ENCODE data around the gene B3GALNT2.
A peak's percentile ranks its signal among the peaks of the same experiment; 100 is the strongest.

B3GALNT2 gene

DNA sequence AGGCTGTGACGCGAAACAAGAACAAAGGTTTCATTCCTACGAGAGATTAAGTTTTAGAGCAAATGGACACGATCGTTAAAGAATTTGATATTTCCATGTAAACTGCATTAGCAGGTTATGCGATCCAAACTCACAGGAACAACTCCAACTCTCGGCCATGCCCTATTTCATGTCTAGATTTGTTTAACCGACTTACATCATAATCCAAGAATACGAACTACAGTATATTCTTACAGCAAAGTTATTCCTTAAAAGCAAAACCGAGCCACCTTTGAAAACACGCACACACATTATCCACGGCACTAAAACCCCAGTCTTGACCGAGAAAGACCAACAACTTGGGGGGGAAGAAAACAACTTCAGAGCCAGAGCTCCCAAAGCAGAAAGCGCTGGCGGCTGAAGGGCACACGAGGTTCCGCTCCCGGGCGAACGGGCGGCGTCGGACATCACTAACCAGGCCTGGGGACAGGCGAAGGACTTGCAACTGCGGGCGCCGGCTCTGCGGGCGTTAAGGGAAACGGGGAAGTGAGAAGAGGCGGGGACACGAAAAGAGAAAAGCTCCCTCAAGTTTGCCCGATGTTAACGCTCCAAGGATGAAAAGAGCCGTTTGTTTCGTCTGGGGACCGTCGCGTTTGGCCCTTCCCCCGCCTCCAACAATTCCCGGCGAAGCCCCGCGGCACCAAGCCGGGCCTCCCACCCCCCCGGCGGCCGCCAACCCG is 690 bp downstream of the B3GALNT2 start (continued):
- TF ChIP-seq, protein P1, sequence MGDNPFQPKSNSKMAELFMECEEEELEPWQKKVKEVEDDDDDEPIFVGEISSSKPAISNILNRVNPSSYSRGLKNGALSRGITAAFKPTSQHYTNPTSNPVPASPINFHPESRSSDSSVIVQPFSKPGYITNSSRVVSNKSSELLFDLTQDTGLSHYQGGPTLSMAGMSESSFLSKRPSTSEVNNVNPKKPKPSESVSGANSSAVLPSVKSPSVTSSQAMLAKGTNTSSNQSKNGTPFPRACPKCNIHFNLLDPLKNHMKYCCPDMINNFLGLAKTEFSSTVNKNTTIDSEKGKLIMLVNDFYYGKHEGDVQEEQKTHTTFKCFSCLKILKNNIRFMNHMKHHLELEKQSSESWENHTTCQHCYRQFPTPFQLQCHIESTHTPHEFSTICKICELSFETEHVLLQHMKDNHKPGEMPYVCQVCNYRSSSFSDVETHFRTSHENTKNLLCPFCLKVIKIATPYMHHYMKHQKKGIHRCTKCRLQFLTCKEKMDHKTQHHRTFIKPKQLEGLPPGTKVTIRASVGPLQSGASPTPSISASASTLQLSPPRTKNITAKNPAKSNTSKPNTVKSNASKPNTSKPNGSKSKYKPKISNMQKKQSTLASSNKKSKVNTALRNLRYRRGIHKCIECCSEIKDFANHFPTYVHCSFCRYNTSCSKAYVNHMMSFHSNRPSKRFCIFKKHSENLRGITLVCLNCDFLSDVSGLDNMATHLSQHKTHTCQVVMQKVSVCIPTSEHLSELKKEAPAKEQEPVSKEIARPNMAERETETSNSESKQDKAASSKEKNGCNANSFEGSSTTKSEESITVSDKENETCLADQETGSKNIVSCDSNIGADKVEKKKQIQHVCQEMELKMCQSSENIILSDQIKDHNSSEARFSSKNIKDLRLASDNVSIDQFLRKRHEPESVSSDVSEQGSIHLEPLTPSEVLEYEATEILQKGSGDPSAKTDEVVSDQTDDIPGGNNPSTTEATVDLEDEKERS (tag by site-specific recombination; IDR thresholded peaks at IDR 0.05): no peak
- 0 out of 2 replicates have a peak, but pooled peaks have one; percentile 11 for TF ChIP-seq ZNF660 (tag by site-specific recombination; IDR thresholded peaks at IDR 0.05)
- TF ChIP-seq ZNF366 (tag by site-specific recombination; conservative IDR thresholded peaks at IDR 0.05): no peak
- TF ChIP-seq, protein P2, sequence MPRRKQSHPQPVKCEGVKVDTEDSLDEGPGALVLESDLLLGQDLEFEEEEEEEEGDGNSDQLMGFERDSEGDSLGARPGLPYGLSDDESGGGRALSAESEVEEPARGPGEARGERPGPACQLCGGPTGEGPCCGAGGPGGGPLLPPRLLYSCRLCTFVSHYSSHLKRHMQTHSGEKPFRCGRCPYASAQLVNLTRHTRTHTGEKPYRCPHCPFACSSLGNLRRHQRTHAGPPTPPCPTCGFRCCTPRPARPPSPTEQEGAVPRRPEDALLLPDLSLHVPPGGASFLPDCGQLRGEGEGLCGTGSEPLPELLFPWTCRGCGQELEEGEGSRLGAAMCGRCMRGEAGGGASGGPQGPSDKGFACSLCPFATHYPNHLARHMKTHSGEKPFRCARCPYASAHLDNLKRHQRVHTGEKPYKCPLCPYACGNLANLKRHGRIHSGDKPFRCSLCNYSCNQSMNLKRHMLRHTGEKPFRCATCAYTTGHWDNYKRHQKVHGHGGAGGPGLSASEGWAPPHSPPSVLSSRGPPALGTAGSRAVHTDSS (tag by site-specific recombination; IDR thresholded peaks at IDR 0.05): 0 out of 2 replicates have a peak, but pooled peaks have one; percentile 21
- TF ChIP-seq, protein P3, sequence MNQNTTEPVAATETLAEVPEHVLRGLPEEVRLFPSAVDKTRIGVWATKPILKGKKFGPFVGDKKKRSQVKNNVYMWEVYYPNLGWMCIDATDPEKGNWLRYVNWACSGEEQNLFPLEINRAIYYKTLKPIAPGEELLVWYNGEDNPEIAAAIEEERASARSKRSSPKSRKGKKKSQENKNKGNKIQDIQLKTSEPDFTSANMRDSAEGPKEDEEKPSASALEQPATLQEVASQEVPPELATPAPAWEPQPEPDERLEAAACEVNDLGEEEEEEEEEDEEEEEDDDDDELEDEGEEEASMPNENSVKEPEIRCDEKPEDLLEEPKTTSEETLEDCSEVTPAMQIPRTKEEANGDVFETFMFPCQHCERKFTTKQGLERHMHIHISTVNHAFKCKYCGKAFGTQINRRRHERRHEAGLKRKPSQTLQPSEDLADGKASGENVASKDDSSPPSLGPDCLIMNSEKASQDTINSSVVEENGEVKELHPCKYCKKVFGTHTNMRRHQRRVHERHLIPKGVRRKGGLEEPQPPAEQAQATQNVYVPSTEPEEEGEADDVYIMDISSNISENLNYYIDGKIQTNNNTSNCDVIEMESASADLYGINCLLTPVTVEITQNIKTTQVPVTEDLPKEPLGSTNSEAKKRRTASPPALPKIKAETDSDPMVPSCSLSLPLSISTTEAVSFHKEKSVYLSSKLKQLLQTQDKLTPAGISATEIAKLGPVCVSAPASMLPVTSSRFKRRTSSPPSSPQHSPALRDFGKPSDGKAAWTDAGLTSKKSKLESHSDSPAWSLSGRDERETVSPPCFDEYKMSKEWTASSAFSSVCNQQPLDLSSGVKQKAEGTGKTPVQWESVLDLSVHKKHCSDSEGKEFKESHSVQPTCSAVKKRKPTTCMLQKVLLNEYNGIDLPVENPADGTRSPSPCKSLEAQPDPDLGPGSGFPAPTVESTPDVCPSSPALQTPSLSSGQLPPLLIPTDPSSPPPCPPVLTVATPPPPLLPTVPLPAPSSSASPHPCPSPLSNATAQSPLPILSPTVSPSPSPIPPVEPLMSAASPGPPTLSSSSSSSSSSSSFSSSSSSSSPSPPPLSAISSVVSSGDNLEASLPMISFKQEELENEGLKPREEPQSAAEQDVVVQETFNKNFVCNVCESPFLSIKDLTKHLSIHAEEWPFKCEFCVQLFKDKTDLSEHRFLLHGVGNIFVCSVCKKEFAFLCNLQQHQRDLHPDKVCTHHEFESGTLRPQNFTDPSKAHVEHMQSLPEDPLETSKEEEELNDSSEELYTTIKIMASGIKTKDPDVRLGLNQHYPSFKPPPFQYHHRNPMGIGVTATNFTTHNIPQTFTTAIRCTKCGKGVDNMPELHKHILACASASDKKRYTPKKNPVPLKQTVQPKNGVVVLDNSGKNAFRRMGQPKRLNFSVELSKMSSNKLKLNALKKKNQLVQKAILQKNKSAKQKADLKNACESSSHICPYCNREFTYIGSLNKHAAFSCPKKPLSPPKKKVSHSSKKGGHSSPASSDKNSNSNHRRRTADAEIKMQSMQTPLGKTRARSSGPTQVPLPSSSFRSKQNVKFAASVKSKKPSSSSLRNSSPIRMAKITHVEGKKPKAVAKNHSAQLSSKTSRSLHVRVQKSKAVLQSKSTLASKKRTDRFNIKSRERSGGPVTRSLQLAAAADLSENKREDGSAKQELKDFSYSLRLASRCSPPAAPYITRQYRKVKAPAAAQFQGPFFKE (tag by site-specific recombination; IDR thresholded peaks at IDR 0.05; ENCODE audit: borderline replicate concordance): no peak
- no peak for TF ChIP-seq MEIS1 (CRISPR knock-in tag; IDR thresholded peaks at IDR 0.05; ENCODE audit: borderline replicate concordance)
- no peak for TF ChIP-seq ZNF621 (tag by site-specific recombination; IDR thresholded peaks at IDR 0.05)
- peak; percentile 79 for TF ChIP-seq ZBTB20 (tag by site-specific recombination; IDR thresholded peaks at IDR 0.05)

DNA sequence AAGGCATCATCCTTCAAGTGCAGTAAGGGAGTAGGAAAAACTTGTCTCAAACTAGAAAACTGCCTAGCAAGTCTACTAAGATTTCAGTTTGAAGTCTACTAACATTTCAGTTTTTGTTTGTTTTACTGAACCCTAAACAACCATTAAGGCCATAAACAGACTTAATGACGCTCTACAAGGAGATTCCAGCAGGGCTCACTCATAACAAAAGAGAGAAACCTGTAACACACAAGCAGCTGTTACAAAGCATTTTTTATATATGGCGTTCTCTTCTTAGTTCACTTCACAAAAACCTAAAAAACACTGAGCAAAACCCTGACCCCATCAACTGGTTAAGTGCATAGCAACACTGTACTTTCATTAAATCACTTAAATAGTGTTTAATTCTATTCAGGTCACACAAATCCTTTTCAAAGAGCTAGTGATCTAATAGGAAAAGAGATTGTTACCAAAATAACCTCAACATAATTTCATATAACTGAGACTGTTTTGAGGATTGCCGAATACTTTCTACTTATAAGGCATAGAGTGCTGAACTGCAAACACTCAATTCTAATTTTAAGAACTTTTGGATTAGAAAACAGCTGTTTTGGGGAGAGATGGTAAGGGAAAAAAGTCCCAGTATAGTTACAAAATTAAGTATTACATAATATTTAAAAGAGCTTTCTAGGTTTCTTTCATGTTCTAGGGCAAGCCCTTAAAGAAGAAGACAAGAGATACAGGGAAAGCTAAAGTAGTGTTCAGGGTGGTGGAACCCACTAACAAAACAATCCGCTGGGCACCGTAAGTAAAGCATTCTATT is 1.4 kb downstream of the B3GALNT2 start:
- H3K4me1 ChIP-seq (ENCODE audit: control insufficient read depth, insufficient read depth, low read length): peaks cover 8% of the 10 kb centered on the region
- H3K9me3 ChIP-seq (ENCODE audit: control insufficient read depth, insufficient read depth, low read depth, low read length): no peaks in the 10 kb centered on the region
- peak overlapping the region; percentile 94 for H3K4me3 ChIP-seq (ENCODE audit: low read depth, low read length)
- H3K27ac ChIP-seq (ENCODE audit: extremely low read depth, low read depth, low read length): peak overlapping the region; percentile 94; the same call in 1 of the 2 replicates
- POLR2A ChIA-PET: interaction anchor here (0.6 to 3.2 kb wide), 6 partner anchors 16 to 342 kb away, joined by 3 to 21 read pairs (median 10); partner anchors contain the start of genes ARID4B, GGPS1, RBM34 and TBCE
- peaks cover 0 to 4% of the 10 kb centered on the region in 2 experiments; a peak in 1 of 3 replicates for H3K36me3 ChIP-seq (ENCODE audit: control insufficient read depth in 2 of 2, insufficient read depth in 1 of 2, low read length in 2 of 2)
- CTCF ChIA-PET: interaction anchor here (2.7 kb wide), 1 partner anchor 11 kb away, joined by 18 read pairs; no protein-coding TSS in a partner anchor
- TF ChIP-seq HOXD13 (CRISPR knock-in tag; IDR thresholded peaks at IDR 0.05; ENCODE audit: borderline replicate concordance) (no peak), ZNF311 (tag by site-specific recombination; IDR thresholded peaks at IDR 0.05; ENCODE audit: borderline replicate concordance) (no peak), ZNF777 (tag by site-specific recombination; IDR thresholded peaks at IDR 0.05; ENCODE audit: borderline replicate concordance) (no peak), FEZF1 (tag by site-specific recombination; IDR thresholded peaks at IDR 0.05) (peak; percentile 81), ZNF544 (tag by site-specific recombination; IDR thresholded peaks at IDR 0.05) (no peak), IKZF3 (tag by site-specific recombination; IDR thresholded peaks at IDR 0.05) (peak; percentile 71), SP7 (tag by site-specific recombination; IDR thresholded peaks at IDR 0.05) (peak; percentile 87), ZNF223 (tag by site-specific recombination; IDR thresholded peaks at IDR 0.05) (no peak)
- TF ChIP-seq, protein P4, sequence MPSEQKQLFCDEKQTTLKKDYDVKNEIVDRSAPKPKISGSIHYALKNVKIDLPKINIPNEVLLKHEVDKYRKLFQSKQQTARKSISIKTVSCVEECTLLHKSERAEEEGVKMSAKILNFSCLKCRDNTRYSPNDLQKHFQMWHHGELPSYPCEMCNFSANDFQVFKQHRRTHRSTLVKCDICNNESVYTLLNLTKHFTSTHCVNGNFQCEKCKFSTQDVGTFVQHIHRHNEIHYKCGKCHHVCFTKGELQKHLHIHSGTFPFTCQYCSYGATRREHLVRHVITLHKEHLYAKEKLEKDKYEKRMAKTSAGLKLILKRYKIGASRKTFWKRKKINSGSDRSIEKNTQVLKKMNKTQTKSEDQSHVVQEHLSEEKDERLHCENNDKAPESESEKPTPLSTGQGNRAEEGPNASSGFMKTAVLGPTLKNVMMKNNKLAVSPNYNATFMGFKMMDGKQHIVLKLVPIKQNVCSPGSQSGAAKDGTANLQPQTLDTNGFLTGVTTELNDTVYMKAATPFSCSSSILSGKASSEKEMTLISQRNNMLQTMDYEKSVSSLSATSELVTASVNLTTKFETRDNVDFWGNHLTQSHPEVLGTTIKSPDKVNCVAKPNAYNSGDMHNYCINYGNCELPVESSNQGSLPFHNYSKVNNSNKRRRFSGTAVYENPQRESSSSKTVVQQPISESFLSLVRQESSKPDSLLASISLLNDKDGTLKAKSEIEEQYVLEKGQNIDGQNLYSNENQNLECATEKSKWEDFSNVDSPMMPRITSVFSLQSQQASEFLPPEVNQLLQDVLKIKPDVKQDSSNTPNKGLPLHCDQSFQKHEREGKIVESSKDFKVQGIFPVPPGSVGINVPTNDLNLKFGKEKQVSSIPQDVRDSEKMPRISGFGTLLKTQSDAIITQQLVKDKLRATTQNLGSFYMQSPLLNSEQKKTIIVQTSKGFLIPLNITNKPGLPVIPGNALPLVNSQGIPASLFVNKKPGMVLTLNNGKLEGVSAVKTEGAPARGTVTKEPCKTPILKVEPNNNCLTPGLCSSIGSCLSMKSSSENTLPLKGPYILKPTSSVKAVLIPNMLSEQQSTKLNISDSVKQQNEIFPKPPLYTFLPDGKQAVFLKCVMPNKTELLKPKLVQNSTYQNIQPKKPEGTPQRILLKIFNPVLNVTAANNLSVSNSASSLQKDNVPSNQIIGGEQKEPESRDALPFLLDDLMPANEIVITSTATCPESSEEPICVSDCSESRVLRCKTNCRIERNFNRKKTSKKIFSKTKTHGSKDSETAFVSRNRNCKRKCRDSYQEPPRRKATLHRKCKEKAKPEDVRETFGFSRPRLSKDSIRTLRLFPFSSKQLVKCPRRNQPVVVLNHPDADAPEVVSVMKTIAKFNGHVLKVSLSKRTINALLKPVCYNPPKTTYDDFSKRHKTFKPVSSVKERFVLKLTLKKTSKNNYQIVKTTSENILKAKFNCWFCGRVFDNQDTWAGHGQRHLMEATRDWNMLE (tag by site-specific recombination; conservative IDR thresholded peaks at IDR 0.05; ENCODE audit: low read depth): no peak
